GM21786 (cell line): ENCODE measurements around the gene SLC25A53.

Experiments used
- ATAC-seq: cut with Tn5 transposase; IDR thresholded peaks from one replicate; pipeline ENCODE4 v1.9.1; 2021; ENCODE audit not compliant: unreplicated experiment

Gene SLC25A53, protein sequence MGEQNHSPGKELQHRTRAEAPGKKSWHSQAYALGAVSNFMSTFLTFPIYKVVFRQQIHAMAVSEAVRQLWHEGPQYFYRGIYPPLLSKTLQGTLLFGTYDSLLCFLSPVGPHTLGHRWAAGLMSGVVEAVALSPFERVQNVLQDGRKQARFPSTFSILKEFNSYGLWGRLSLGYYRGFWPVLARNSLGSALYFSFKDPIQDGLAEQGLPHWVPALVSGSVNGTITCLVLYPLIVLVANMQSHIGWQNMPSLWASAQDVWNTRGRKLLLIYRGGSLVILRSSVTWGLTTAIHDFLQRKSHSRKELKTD

DNA sequence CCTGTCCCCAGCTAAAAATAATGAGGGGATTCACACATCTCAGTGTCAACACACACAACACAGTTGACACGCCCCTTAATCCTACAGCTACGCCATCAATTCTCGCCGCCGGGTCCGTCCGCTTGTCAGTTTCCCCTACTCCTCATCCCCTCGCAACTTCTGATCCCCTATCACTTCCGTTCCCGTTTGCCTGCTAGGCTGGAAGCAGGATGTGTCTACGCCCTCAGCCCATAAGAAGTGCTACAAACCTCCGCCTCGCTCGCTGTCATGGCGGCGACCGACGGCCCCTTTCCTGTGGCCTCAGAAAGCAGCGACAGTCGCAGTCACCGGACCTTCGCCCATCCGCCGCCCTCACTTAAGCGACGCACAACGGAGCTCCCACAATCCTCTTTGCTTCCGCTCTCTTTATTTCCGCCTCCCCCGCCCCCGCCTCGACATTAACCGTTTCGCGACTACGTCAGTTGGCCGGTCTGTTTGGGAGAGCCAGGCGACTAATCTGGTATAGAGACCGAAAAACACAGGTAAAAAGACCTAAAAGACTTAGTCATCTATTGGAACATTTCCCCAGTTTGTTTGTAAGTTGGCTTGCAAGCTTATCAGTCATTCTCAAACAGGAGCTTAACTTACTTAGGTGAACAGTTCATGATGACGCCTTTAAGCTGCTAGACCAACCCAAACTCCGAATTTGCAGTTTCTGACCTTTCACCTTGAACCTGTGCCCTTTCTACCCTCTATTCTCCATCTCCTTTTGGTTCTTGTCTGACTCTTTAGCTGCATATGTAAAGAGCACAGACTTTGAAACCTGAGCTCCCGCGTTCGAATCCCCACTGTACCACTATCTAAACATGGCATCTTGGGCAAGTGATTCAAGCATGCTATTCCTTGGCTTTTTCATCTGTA, at the start of gene SLC25A53:
SLC25A53 (minus strand) TSS at position 380 of the 900 bp plus-strand sequence. CDS start 51,752 bp downstream, outside the sequence.
- peak; percentile 92 for ATAC-seq

- ATAC-seq = no peak
Observed at GRCh38 chrX:104205548-104205947, 48.7 kb upstream of the SLC25A53 start.

GRCh38 chrX:104195489-104196084, 38.8 kb upstream of the SLC25A53 start:
- peak; percentile 77 for ATAC-seq

- ATAC-seq = no peak
Observed at GRCh38 chrX:104195013-104195412, 38.2 kb upstream of the SLC25A53 start.

DNA sequence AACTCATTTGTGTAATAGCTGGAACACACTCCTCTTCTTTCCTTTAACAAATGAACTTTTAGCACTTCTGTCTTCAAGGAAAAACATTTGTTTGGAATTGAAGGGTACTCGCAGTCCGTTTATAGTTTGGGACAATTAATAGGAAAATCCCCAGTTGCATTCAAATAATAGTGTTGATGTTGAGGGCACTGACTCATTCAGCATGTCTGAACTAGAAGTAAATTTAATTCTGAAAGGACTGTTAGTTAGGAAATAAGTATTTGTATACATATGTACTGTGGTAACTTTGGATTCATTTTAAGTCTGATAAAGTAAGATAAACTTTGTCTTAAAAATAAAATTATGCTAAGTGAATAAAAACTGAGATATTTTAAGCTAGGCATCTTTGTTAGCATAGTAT, 36.7 kb upstream of the SLC25A53 start:
- no peak for ATAC-seq

GRCh38 chrX:104189837-104190236, 33.0 kb upstream of the SLC25A53 start:
- ATAC-seq = no peak

DNA sequence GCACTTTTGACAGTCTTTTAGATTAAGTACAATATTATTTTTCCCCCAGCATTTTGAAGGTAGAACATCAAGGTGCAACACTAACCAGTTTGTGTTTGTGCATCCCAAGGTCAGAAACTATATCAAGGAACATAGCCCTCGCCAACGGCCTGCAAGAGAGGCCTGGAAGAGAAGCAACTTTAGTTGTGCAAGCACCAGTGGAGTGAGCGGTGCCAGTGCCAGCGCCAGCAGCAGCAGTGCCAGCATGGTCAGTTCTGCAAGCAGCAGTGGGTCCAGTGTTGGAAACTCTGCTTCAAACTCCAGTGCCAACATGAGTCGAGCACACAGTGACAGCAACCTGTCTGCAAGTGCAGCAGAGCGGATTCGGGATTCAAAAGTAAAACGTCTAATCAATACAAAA, 31.1 kb upstream of the SLC25A53 start:
- ATAC-seq = no peak

DNA sequence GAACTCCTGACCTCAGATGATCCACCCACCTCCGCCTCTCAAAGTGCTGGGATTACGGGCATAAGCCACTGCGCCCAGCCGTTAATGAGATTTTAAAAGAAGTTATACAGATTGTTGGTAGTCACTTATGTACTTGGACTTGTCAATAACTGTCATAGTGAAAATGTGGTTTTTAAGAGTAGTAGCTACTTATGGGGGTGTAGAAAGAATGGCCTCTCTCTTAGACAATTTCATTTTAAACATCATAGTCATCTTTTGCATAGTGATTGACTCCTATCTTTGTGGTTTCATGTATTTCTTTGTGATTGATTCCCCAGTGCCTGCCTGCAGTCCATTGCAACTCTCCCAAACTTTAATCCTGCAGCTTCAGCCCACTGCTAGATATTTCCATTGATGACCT, 26.9 kb upstream of the SLC25A53 start:
- ATAC-seq = no peak

DNA sequence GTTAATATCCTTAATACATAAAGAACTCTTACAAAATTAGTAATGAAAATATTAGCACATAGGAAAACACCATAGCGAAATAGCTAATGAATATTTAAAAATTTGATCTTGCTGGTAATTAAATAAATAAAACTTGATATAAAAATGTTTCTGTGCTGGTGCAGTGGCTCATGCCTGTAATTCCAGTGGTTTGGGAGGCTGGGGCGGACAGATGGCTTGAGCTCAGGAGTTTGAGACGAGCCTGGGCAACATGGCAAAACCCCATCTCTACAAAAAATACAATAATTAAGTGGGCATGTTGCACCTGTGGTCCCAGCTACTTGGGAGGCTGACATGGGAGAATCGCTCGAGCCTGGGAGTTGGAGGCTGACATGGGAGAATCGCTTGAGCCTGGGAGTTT, 17.0 kb upstream of the SLC25A53 start:
- no peak for ATAC-seq

DNA sequence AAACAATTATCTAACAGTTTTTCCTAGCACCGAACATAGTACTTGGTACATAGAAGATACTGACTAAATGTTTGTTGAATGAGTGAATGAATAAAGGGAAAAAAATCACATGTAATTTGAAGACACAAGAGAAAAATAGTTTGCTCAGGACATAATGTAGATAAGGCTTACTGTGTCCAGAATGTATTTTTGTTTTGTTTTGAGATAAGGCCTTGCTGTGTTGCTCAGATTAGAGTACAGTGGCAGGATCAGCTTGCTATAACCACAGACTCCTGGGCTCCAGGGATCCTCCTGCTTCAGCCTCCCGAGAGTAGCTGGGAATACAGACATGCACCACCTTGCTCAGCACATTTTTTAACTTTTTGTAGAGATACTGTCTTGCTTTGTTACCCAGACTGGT, 16.0 kb upstream of the SLC25A53 start:
- ATAC-seq = no peak

GRCh38 chrX:104172121-104172520, 15.3 kb upstream of the SLC25A53 start:
- no peak for ATAC-seq

DNA sequence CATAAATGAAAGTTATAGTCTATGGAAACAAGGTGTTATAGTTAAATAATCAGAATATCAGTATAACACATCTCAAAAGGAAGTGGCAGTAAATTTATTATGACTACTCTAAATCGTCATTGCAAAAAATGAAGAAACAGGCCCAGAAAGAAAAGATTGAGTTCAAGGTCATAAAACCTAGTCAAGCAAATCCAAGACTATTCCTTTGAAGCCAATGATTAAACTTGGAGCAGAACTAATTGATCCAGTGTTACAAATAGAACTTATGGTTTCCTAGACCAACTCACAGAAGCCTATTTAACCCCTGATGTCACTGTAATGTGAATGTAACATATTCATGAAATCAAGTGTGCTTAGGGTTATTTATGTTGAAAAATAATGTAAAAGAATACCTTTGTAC, 11.3 kb upstream of the SLC25A53 start:
- ATAC-seq = no peak

GRCh38 chrX:104166735-104167436, 10.1 kb upstream of the SLC25A53 start:
- no peak for ATAC-seq

GRCh38 chrX:104165894-104166734, 9.3 kb upstream of the SLC25A53 start, which contains the start of gene FAM199X:
FAM199X (plus strand) TSS chrX:104166453; CDS start chrX:104166786, 333 bp downstream.
- ATAC-seq = peak; percentile 94

GRCh38 chrX:104151037-104151436, 5.8 kb downstream of the SLC25A53 start:
- no peak for ATAC-seq

DNA sequence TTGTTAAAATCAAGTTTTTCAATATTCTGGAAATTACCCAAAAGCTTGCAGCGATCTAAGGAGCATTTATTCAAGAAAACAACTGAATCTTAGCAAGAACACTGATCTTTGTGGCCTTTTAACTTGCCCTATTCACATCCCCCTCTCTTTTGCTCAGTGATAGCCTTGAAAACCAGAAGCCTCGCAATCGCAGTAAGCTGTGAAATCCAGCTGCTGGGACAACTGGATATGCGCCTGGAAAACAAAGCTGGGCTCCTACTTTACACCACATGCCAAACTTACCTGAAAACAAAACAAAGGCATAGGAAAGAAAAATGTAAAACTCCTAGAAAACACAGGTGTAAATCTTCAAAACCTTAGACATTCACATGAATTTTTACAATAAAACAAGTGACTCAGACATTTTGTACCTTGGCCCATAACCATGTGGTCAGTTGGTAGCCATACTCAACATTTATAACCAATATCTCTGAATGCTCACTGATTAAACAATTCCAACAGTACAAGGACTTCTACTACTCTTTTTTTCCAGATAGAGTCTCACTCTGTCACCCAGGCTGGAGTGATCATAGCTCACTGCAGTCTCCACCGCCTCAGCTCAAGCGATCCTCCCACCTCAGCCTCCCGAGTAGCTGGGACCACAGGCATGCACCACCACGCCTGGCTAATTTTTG, 15.6 kb downstream of the SLC25A53 start:
- no peak for ATAC-seq

- ATAC-seq = no peak
Observed at GRCh38 chrX:104137496-104137895, 19.3 kb downstream of the SLC25A53 start.

DNA sequence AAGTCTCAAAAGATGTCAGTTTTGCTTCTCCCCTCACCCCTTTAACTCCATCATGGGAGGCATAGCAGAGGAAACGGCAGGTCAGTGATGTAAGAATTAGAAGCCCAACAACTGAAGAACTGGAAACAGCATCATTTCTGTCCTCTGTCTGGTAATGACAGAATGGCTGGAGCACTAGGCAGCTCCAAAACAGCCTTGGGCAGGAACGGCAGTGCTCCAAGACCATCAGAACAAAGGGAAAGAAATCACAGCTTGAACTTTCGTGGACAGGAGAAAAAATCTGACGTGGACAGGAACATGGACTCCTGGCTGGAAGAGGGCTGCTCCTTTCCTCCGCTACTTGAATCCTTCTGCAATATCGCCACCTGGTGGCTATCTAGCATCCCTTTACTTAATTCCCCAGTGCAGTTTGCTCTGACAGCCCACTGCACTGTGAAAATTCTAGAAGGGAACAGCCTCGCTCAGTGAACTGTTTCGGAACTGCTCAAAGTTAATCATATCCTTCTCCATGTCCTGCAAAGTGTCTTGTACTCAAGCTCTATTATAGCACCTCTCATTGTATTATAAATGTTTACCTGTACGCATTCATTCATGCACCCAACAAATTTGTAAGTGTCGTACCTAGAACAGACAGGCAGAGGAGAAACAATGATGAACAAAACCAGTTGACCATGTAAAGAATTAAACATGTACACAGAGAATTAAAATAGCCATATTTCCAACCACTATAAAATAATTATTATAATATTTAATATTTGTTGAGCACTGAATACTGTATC, 20.4 kb downstream of the SLC25A53 start:
- peak; percentile 90 for ATAC-seq

DNA sequence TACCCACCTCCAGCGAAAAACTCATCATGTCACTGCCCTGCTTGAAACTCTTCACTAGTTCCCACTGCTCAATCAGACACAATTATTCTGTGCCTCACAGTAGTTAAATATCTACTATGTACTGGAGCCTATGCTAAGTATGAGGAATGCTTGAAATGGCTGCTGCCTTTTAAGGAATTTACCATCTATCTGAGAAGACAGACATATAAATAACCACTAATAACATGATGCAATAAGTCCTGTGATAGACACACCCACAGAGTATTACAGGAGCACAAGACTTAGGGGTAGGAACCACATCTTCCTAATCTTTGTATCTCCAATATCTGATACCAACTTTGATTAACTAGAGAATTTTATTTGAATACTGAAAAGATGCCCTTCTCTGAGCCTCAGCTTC, 21.1 kb downstream of the SLC25A53 start:
- no peak for ATAC-seq
